CD4-positive, CD25-positive, alpha-beta regulatory T cell (primary cell): ENCODE data around the gene KCNQ2. TPM values are rescaled to one million over a fixed set of nuclear protein-coding genes. Genes with fewer than 3 reads are reported as not detected.
A peak's percentile ranks its signal among the peaks of the same experiment; 100 is the strongest.
"Not testable (repeated sequence)": the region's sequence is repeated elsewhere in the genome, so short reads cannot be mapped to it uniquely, and the experiment has no call there.

Experiments
- ATAC-seq, 2 donors: fragments of 150-1000 bp; cut with Tn5 transposase; one replicate each; pipeline ENCODE4 v1.10.0; 2021; ENCODE audit warnings: low read depth in 2 of 2, moderate number of reproducible peaks in 2 of 2, moderate library complexity in 1 of 2
- DNase-seq, 3 donors: peaks; one replicate each; pipeline versions ENCODE4 v3.0.0 to v3.0.0-alpha.2; 2012 to 2022; ENCODE audit warnings: mixed read lengths in 1 of 3
- H3K27ac ChIP-seq: one replicate; pipeline ENCODE4 v1.7.0; 2013; ENCODE audit warnings: mild to moderate bottlenecking, low read length; ENCODE audit not compliant: insufficient read depth, poor library complexity, severe bottlenecking
- H3K27me3 ChIP-seq: one replicate; pipeline ENCODE4 v1.7.0; 2013; ENCODE audit warnings: low read length; ENCODE audit not compliant: control insufficient read depth, insufficient read depth
- H3K36me3 ChIP-seq: one replicate; pipeline ENCODE4 v1.7.0; 2013; ENCODE audit warnings: mild to moderate bottlenecking, low read length, moderate library complexity; ENCODE audit not compliant: control insufficient read depth, insufficient read depth
- H3K4me1 ChIP-seq: 2 replicates; pipeline ENCODE4 v1.7.0; 2013; ENCODE audit warnings: mild to moderate bottlenecking, low read length; ENCODE audit not compliant: insufficient read depth, control insufficient read depth, poor library complexity, severe bottlenecking
- H3K4me3 ChIP-seq: one replicate; pipeline ENCODE4 v1.7.0; 2013; ENCODE audit warnings: low read depth, mild to moderate bottlenecking, low read length, moderate library complexity
- H3K9me3 ChIP-seq, 2 experiments: 1 replicate in 1 of 2; 2 replicates in 1 of 2; pipeline ENCODE4 v1.7.0; 2013; ENCODE audit warnings: low read length in 2 of 2, mild to moderate bottlenecking in 1 of 2, moderate library complexity in 1 of 2; ENCODE audit not compliant: control insufficient read depth in 2 of 2
- H3K27ac Mint-ChIP-seq, 3 donors: one replicate each; pipeline ENCODE4 v1.8.0; 2020 to 2022; ENCODE audit warnings: mild to moderate bottlenecking in 3 of 3, mixed read lengths in 3 of 3, moderate library complexity in 2 of 3
- H3K27me3 Mint-ChIP-seq: one replicate; pipeline ENCODE4 v1.8.0; 2022; ENCODE audit warnings: mild to moderate bottlenecking, mixed read lengths
- H3K36me3 Mint-ChIP-seq: one replicate; pipeline ENCODE4 v1.8.0; 2020; ENCODE audit warnings: mixed read lengths
- H3K4me1 Mint-ChIP-seq, 4 donors: one replicate each; pipeline ENCODE4 v1.8.0; 2020 to 2022; ENCODE audit warnings: mixed read lengths in 4 of 4, mild to moderate bottlenecking in 1 of 4
- H3K4me3 Mint-ChIP-seq, 4 donors: one replicate each; pipeline ENCODE4 v1.8.0; 2020 to 2022; ENCODE audit warnings: mild to moderate bottlenecking in 4 of 4, mixed read lengths in 4 of 4, moderate library complexity in 3 of 4
- H3K9me3 Mint-ChIP-seq, 7 donors: one replicate each; pipeline ENCODE4 v1.8.0; 2020 to 2022; ENCODE audit warnings: mixed read lengths in 7 of 7, mild to moderate bottlenecking in 3 of 7, moderate library complexity in 2 of 7
- polyA plus RNA-seq, 4 donors: library from polyadenylated mRNA; unstranded; fragments of 300-500 nt; fragmentation: Illumina TruSeq; gene quantifications; one replicate each; pipeline ENCODE4 v1.2.3, GENCODE V29; 2021
- total RNA-seq: library from RNA; stranded (reverse); gene quantifications from one replicate; pipeline ENCODE4 v1.2.3, GENCODE V29; 2022

The KCNQ2 gene
- total and polyA plus RNA-seq, 5 donors from 2014 or later: 0.77 to 1.1 (median 0.89) TPM; not detected in 2

DNA sequence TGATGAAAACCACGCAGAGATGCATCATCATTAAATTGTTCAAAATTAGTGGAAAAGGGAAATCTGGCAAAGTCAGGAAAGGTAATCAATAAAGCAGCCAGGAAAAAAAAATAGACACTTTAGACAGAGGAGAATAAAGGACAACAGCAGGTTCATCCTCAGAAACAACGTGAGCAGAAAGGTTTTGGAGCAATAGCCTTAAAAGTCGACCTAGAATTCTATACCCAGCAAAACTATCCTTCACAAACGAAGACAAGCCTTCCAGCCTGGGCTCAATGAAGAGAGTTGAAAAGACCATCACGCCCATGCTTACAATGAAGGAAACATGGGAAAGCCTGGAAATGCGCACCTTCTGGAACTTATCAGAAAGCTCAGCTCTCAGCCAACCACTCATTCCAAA lies 86.6 kb downstream of the KCNQ2 start:
- no peaks in the 10 kb centered on the region for H3K27me3 ChIP-seq
- DNase-seq: no peak
- no peak for ATAC-seq
- no peak overlapping the region for H3K27ac ChIP-seq
- peaks cover 3% of the 10 kb centered on the region for H3K36me3 Mint-ChIP-seq
- H3K4me3 ChIP-seq: no peak overlapping the region
- no peaks in the 10 kb centered on the region for H3K36me3 ChIP-seq
- H3K9me3 Mint-ChIP-seq: peaks cover 0 to 25% (median 6%) of the 10 kb centered on the region in 7 donors
- H3K27me3 Mint-ChIP-seq: peaks cover 4% of the 10 kb centered on the region
- H3K27ac Mint-ChIP-seq: peak overlapping the region in 1 of 3 donors; percentile 1
- peaks cover 7 to 9% of the 10 kb centered on the region in 2 experiments for H3K9me3 ChIP-seq
- no peaks in the 10 kb centered on the region for H3K4me1 ChIP-seq
- H3K4me1 Mint-ChIP-seq: no peaks in the 10 kb centered on the region
- no peak overlapping the region for H3K4me3 Mint-ChIP-seq

- DNase-seq (no peak), ATAC-seq (no peak)
- Mint-ChIP-seq H3K27me3 (peaks cover 4% of the 10 kb centered on the region), H3K36me3 (peaks cover 3% of the 10 kb centered on the region), H3K4me1 (no peaks in the 10 kb centered on the region), H3K27ac (no peak overlapping the region), H3K9me3 (peaks cover 0 to 25% (median 6%) of the 10 kb centered on the region in 7 donors), H3K4me3 (no peak overlapping the region)
- Histone ChIP-seq H3K4me3 (no peak overlapping the region), H3K27ac (no peak overlapping the region), H3K36me3 (no peaks in the 10 kb centered on the region), H3K9me3 (peaks cover 7 to 9% of the 10 kb centered on the region in 2 experiments), H3K27me3 (no peaks in the 10 kb centered on the region), H3K4me1 (no peaks in the 10 kb centered on the region)
These were observed 88.1 kb downstream of the KCNQ2 start for GRCh38 chr20:63384336-63384735.

DNA sequence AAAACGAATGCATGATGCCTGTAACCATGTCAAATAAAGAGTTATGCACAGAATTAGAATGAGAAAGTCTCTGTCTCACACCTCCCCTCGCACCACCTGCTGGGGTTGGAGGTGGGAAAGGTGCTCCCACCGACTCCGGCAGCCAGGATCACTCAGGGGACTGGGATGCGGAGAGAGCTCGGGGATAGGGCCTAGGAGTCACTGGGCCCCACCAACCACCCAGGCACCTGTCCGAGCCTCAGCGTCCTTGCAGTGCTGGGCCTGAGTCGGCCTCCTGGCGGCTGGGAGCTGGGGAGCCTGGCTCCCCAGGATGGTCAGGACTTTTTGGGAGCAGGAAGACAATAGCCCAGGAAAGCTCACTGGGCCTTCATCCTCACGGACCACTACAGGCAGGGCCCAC lies 88.9 kb downstream of the KCNQ2 start:
- peaks cover 3% of the 10 kb centered on the region for H3K36me3 Mint-ChIP-seq
- no peaks in the 10 kb centered on the region for H3K4me1 Mint-ChIP-seq
- DNase-seq: no peak
- no peak for ATAC-seq
- Histone ChIP-seq H3K4me3 (no peak overlapping the region), H3K9me3 (peaks cover 7 to 9% of the 10 kb centered on the region in 2 experiments), H3K4me1 (no peaks in the 10 kb centered on the region), H3K36me3 (no peaks in the 10 kb centered on the region), H3K27ac (no peak overlapping the region), H3K27me3 (no peaks in the 10 kb centered on the region)
- H3K27ac Mint-ChIP-seq: no peak overlapping the region
- peaks cover 0 to 25% (median 6%) of the 10 kb centered on the region in 7 donors for H3K9me3 Mint-ChIP-seq
- peaks cover 5% of the 10 kb centered on the region for H3K27me3 Mint-ChIP-seq
- H3K4me3 Mint-ChIP-seq: no peak overlapping the region

DNA sequence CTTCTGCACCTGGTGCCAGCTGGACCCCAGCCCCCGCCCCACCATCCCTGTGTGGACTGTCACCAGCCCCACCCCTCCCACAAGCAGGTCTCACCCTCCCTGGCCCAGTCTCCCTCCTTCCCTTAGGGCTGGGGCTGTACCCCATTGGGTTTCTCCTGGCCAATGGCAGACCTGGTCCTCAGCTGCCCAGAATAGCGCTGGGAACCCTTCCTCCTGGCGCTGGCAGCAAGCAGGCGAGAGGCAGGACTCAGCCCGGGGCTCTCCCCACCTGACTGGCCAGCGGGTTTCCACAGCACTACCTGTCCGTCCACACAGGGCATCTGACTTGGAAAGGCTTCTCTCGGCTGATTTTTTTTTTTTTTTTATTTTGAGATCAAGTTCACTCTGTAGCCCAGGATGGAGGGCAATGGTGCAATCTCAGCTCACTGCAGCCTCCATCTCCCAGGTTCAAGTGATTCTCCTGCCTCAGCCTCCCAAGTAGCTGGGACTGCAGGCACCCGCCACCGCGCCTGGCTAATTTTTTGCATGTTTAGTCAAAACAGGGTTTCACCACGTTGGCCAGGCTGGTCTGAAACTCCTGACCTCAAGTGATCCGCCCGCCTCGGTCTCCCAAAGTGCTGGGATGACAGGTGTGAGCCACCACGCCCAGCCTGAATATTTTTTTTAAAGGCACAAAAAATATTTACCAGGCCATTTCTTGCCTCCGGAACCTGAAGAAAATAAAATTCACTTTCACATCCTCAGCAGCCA lies 89.7 kb downstream of the KCNQ2 start:
- no peaks in the 10 kb centered on the region for H3K36me3 Mint-ChIP-seq
- no peak for DNase-seq
- no peaks in the 10 kb centered on the region for H3K27me3 ChIP-seq
- H3K27ac Mint-ChIP-seq: no peak overlapping the region
- H3K36me3 ChIP-seq: no peaks in the 10 kb centered on the region
- peaks cover 7 to 9% of the 10 kb centered on the region in 2 experiments for H3K9me3 ChIP-seq
- no peak overlapping the region for H3K4me3 Mint-ChIP-seq
- no peaks in the 10 kb centered on the region for H3K4me1 ChIP-seq
- no peak overlapping the region for H3K4me3 ChIP-seq
- H3K4me1 Mint-ChIP-seq: no peaks in the 10 kb centered on the region
- H3K27me3 Mint-ChIP-seq: peaks cover 9% of the 10 kb centered on the region
- ATAC-seq: no peak
- H3K9me3 Mint-ChIP-seq: peaks cover 0 to 22% (median 5%) of the 10 kb centered on the region in 7 donors
- no peak overlapping the region for H3K27ac ChIP-seq

- Histone ChIP-seq H3K27ac (no peak overlapping the region), H3K4me3 (no peak overlapping the region), H3K9me3 (peaks cover 7 to 9% of the 10 kb centered on the region in 2 experiments), H3K27me3 (no peaks in the 10 kb centered on the region), H3K4me1 (no peaks in the 10 kb centered on the region), H3K36me3 (no peaks in the 10 kb centered on the region)
- H3K27me3 Mint-ChIP-seq: peaks cover 9% of the 10 kb centered on the region
- ATAC-seq (no peak), DNase-seq (peak in 2 of 3 donors; percentile 6 to 19)
- no peak overlapping the region for H3K27ac Mint-ChIP-seq
- no peaks in the 10 kb centered on the region for H3K36me3 Mint-ChIP-seq
- peaks cover 0 to 19% (median 5%) of the 10 kb centered on the region in 7 donors for H3K9me3 Mint-ChIP-seq
- H3K4me1 Mint-ChIP-seq: no peaks in the 10 kb centered on the region
- no peak overlapping the region for H3K4me3 Mint-ChIP-seq
These were observed 90.5 kb downstream of the KCNQ2 start for GRCh38 chr20:63381781-63382431.

- H3K27me3 Mint-ChIP-seq: peaks cover 9% of the 10 kb centered on the region
- Histone ChIP-seq H3K4me3 (no peak overlapping the region), H3K27me3 (no peaks in the 10 kb centered on the region), H3K4me1 (no peaks in the 10 kb centered on the region), H3K9me3 (peaks cover 2% of the 10 kb centered on the region in 2 experiments), H3K36me3 (no peaks in the 10 kb centered on the region), H3K27ac (no peak overlapping the region)
- ATAC-seq (no peak), DNase-seq (no peak)
- no peaks in the 10 kb centered on the region for H3K36me3 Mint-ChIP-seq
- H3K27ac Mint-ChIP-seq: no peak overlapping the region
- H3K4me3 Mint-ChIP-seq: no peak overlapping the region
- H3K4me1 Mint-ChIP-seq: no peaks in the 10 kb centered on the region
- peaks cover 0 to 8% (median 2%) of the 10 kb centered on the region in 7 donors for H3K9me3 Mint-ChIP-seq
These were observed 92.0 kb downstream of the KCNQ2 start for GRCh38 chr20:63380346-63380870.

DNA sequence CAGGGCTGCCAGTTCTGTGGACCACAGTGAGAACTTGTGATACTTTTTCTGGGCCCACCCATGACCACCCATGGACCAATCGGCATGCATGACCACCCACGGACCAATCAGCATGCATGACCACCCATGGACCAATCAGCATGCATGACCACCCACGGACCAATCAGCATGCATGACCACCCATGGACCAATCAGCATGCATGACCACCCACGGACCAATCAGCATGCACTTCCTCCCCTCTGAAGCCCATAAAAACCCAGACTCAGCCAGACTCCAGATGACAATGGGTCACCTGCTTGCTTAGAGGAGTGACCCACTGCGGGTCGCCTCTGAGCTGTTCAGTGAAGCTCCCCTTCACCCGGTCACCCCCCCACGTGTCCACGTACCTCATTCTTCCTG lies 92.6 kb downstream of the KCNQ2 start:
- not testable (repeated sequence) for ATAC-seq, H3K27me3 Mint-ChIP-seq, H3K4me1 ChIP-seq, H3K9me3 Mint-ChIP-seq, H3K4me3 Mint-ChIP-seq, DNase-seq, H3K27ac ChIP-seq, H3K4me1 Mint-ChIP-seq, H3K36me3 ChIP-seq, H3K9me3 ChIP-seq, H3K36me3 Mint-ChIP-seq, H3K4me3 ChIP-seq, H3K27ac Mint-ChIP-seq, H3K27me3 ChIP-seq
